Effector memory CD4-positive, alpha-beta T cell (primary cell): ENCODE measurements around the gene PFN1.

Experiments
- DNase-seq, 3 donors: peaks; one replicate each; pipeline ENCODE4 v3.0.0-alpha.2; 2020
- H3K27ac ChIP-seq: 2 replicates; pipeline ENCODE4 v1.7.0; 2013; ENCODE audit warnings: mild to moderate bottlenecking, low read length, moderate library complexity; ENCODE audit not compliant: insufficient read depth, poor library complexity, severe bottlenecking
- H3K27me3 ChIP-seq: replicated peaks from 2 replicates; pipeline ENCODE4 v1.7.0; 2013; ENCODE audit warnings: mild to moderate bottlenecking, low read length; ENCODE audit not compliant: insufficient read depth, control insufficient read depth, poor library complexity, severe bottlenecking
- H3K36me3 ChIP-seq: 2 replicates; pipeline ENCODE4 v1.7.0; 2013; ENCODE audit warnings: mild to moderate bottlenecking, low read length, moderate library complexity; ENCODE audit not compliant: control insufficient read depth, insufficient read depth
- H3K4me1 ChIP-seq: 2 replicates; pipeline ENCODE4 v1.7.0; 2013; ENCODE audit warnings: low read length, mild to moderate bottlenecking; ENCODE audit not compliant: control insufficient read depth, insufficient read depth, poor library complexity, severe bottlenecking
- H3K4me3 ChIP-seq: 2 replicates; pipeline ENCODE4 v1.7.0; 2013; ENCODE audit warnings: low read length, low read depth, mild to moderate bottlenecking; ENCODE audit not compliant: insufficient read depth, poor library complexity, severe bottlenecking
- H3K9me3 ChIP-seq: 2 replicates; pipeline ENCODE4 v1.7.0; 2013; ENCODE audit warnings: mild to moderate bottlenecking, low read length, moderate library complexity; ENCODE audit not compliant: control insufficient read depth

The PFN1 gene

GRCh38 chr17:4946312-4946976 is 1.9 kb downstream of the PFN1 start:
- Histone ChIP-seq H3K4me3 (peak overlapping the region; percentile 99), H3K9me3 (no peaks in the 10 kb centered on the region), H3K4me1 (peaks cover 69% of the 10 kb centered on the region), H3K36me3 (peaks cover 33% of the 10 kb centered on the region), H3K27ac (peak overlapping the region; percentile 94), H3K27me3 (no peaks in the 10 kb centered on the region)
- no peak for DNase-seq

GRCh38 chr17:4945944-4946280 is 2.4 kb downstream of the PFN1 start:
- Histone ChIP-seq H3K4me1 (peaks cover 69% of the 10 kb centered on the region), H3K27me3 (no peaks in the 10 kb centered on the region), H3K4me3 (peak overlapping the region; percentile 99), H3K9me3 (no peaks in the 10 kb centered on the region), H3K27ac (peak overlapping the region; percentile 94), H3K36me3 (peaks cover 33% of the 10 kb centered on the region)
- no peak for DNase-seq

- Histone ChIP-seq H3K9me3 (no peaks in the 10 kb centered on the region), H3K27me3 (no peaks in the 10 kb centered on the region), H3K4me1 (peaks cover 64% of the 10 kb centered on the region), H3K36me3 (peaks cover 33% of the 10 kb centered on the region), H3K27ac (peak overlapping the region; percentile 94), H3K4me3 (peak overlapping the region; percentile 46)
- peak; percentile 56 to 71 (median 65) for DNase-seq
Measured at GRCh38 chr17:4945176-4945943, 3.0 kb downstream of the PFN1 start.

GRCh38 chr17:4944554-4945175 is 3.7 kb downstream of the PFN1 start:
- Histone ChIP-seq H3K4me3 (peak overlapping the region; percentile 46), H3K36me3 (peaks cover 33% of the 10 kb centered on the region), H3K27me3 (no peaks in the 10 kb centered on the region), H3K9me3 (no peaks in the 10 kb centered on the region), H3K27ac (peak overlapping the region; percentile 94), H3K4me1 (peaks cover 60% of the 10 kb centered on the region)
- no peak for DNase-seq

GRCh38 chr17:4944163-4944553 is 4.2 kb downstream of the PFN1 start:
- Histone ChIP-seq H3K9me3 (no peaks in the 10 kb centered on the region), H3K4me1 (peaks cover 57% of the 10 kb centered on the region), H3K4me3 (peak overlapping the region; percentile 46), H3K27ac (peak overlapping the region; percentile 94), H3K27me3 (no peaks in the 10 kb centered on the region), H3K36me3 (peaks cover 33% of the 10 kb centered on the region)
- peak; percentile 33 to 52 (median 34) for DNase-seq

- Histone ChIP-seq H3K36me3 (peaks cover 38% of the 10 kb centered on the region), H3K4me1 (peaks cover 59% of the 10 kb centered on the region), H3K27me3 (no peaks in the 10 kb centered on the region), H3K9me3 (no peaks in the 10 kb centered on the region), H3K4me3 (no peak overlapping the region), H3K27ac (peak overlapping the region; percentile 94)
- no peak for DNase-seq
Measured at GRCh38 chr17:4942760-4943508, 5.4 kb downstream of the PFN1 start.

GRCh38 chr17:4941319-4941610 is 7.1 kb downstream of the PFN1 start:
- Histone ChIP-seq H3K9me3 (no peaks in the 10 kb centered on the region), H3K4me3 (peak overlapping the region; percentile 94), H3K27me3 (no peaks in the 10 kb centered on the region), H3K36me3 (peaks cover 47% of the 10 kb centered on the region), H3K4me1 (peaks cover 55% of the 10 kb centered on the region), H3K27ac (peak overlapping the region; percentile 93)
- no peak for DNase-seq

GRCh38 chr17:4940555-4941318 is 7.6 kb downstream of the PFN1 start:
- peak; percentile 28 to 37 (median 29) for DNase-seq
- H3K27ac ChIP-seq = peak overlapping the region; percentile 93
- peak overlapping the region; percentile 94 for H3K4me3 ChIP-seq
- peaks cover 46% of the 10 kb centered on the region for H3K36me3 ChIP-seq
- no peaks in the 10 kb centered on the region for H3K27me3 ChIP-seq
- H3K9me3 ChIP-seq = no peaks in the 10 kb centered on the region
- H3K4me1 ChIP-seq = peaks cover 50% of the 10 kb centered on the region

- Histone ChIP-seq H3K4me1 (peaks cover 42% of the 10 kb centered on the region), H3K4me3 (peak within 1 kb of the TSS; percentile 94), H3K27me3 (no peaks in the 10 kb centered on the region), H3K27ac (peak within 1 kb of the TSS; percentile 93), H3K36me3 (peaks cover 42% of the 10 kb centered on the region), H3K9me3 (no peaks in the 10 kb centered on the region)
- DNase-seq = peak; percentile 92 to 96 (median 94)
Measured at GRCh38 chr17:4939796-4940554, 8.4 kb downstream of the PFN1 start, which contains the start of the genes RNF167 and SLC25A11. TSS of gene RNF167 (plus strand) at chr17:4940268. CDS start at chr17:4940910, 642 bp downstream. TSS of gene SLC25A11 (minus strand) at chr17:4940046. CDS start at chr17:4939910, 136 bp downstream.
